BLaER1 (cell line): Measurements from ENCODE around the gene ADGRD1.

Source experiments
- H3K27ac ChIP-seq: shearing (Covaris generic); formaldehyde crosslinking; 2 replicates; pipeline ENCODE4 v1.8.1; 2022
- H3K27me3 ChIP-seq: shearing (Covaris generic); formaldehyde crosslinking; 2 replicates; pipeline ENCODE4 v1.8.1; 2022
- H3K36me3 ChIP-seq: shearing (Covaris generic); formaldehyde crosslinking; 2 replicates; pipeline ENCODE4 v1.8.1; 2022
- H3K4me1 ChIP-seq: shearing (Covaris generic); formaldehyde crosslinking; 2 replicates; pipeline ENCODE4 v1.8.1; 2022
- H3K4me2 ChIP-seq: shearing (Covaris generic); formaldehyde crosslinking; 2 replicates; pipeline ENCODE4 v1.8.1; 2022
- H3K4me3 ChIP-seq: shearing (Covaris generic); formaldehyde crosslinking; 2 replicates; pipeline ENCODE4 v1.8.1; 2022
- H3K9ac ChIP-seq: shearing (Covaris generic); formaldehyde crosslinking; 2 replicates; pipeline ENCODE4 v1.8.1; 2022
- H3K9me3 ChIP-seq: shearing (Covaris generic); formaldehyde crosslinking; 2 replicates; pipeline ENCODE4 v1.8.1; 2022
- H4K20me1 ChIP-seq: shearing (Covaris generic); formaldehyde crosslinking; 2 replicates; pipeline ENCODE4 v1.8.1; 2022
- Cebpa-rat ChIP-seq: shearing (Covaris generic); IDR thresholded peaks from 2 replicates; pipeline ENCODE4 v1.8.1; 2022

Gene ADGRD1

DNA sequence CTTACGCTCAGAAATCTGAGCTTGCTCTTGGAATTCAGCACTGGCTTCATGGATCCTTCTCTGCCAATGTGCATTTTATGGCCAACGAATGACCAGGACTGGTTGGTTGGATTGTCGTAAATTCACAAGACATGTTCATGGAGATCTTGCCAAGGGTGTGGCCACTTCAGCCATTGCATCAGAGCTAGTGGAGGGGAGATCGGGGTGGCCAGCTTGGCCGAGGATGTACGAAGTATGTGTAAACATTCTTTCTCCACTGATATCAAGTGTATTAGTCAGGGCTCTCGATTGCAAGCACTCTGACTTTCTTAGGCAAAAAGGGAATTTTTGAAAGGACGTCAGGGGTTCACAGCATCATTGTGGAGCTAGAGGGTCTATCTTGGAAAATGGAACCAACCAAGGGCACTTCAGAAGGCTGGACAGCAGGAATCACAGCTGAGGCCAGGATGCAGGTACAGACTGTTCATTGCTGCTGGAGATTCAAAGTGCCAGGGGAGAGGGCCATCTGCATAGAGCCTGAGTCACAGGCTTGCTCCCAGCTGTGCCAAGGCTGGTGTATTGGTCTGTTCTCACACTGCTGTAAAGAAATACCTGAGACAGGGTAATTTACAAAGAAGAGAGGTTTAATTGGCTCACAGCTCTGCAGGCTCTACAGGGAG is 32.9 kb upstream of the ADGRD1 start:
- H3K4me1 ChIP-seq, result peaks cover 39% of the 10 kb centered on the region
- no peaks in the 10 kb centered on the region for H3K27me3 ChIP-seq
- H3K9ac ChIP-seq, result no peak overlapping the region

DNA sequence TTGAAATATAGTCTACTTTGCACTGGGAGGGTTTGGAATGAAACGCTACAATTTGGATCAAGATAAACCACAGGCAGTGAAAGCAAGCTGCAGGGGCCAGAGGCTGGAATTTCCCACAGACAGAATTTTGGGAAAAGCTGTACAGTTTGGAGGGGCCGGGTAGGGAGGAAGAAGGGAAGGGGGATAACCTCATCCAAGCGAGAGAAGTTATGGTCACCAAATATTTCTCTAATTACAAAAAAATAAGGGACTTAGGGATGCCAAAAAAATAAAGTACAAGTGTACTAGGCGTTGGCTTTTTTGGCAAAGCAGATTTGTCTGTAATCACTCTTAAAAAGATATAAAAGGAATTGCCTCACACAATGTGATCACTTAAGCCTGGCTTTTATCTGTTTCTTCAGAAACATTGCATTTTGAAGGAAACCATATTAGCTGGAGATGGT is 31.2 kb upstream of the ADGRD1 start:
- peaks cover 7% of the 10 kb centered on the region; the same call in 1 of the 2 replicates for H3K9me3 ChIP-seq
- TF ChIP-seq Cebpa-rat, result no peak
- H3K27me3 ChIP-seq, result no peaks in the 10 kb centered on the region
- peaks cover 25% of the 10 kb centered on the region for H3K4me1 ChIP-seq
- H3K4me3 ChIP-seq, result no peak overlapping the region
- no peaks in the 10 kb centered on the region for H3K36me3 ChIP-seq
- H3K9ac ChIP-seq, result no peak overlapping the region
- H4K20me1 ChIP-seq, result no peaks in the 10 kb centered on the region
- H3K4me2 ChIP-seq, result no peak overlapping the region
- no peak overlapping the region for H3K27ac ChIP-seq

More for the DNA sequence above, 32.9 kb upstream of the ADGRD1 start:
- no peak for TF ChIP-seq Cebpa-rat
- no peaks in the 10 kb centered on the region for H4K20me1 ChIP-seq
- peaks cover 7% of the 10 kb centered on the region; the same call in 1 of the 2 replicates for H3K9me3 ChIP-seq
- no peak overlapping the region for H3K27ac ChIP-seq
- H3K4me3 ChIP-seq, result no peak overlapping the region
- H3K36me3 ChIP-seq, result no peaks in the 10 kb centered on the region
- H3K4me2 ChIP-seq, result no peak overlapping the region

DNA sequence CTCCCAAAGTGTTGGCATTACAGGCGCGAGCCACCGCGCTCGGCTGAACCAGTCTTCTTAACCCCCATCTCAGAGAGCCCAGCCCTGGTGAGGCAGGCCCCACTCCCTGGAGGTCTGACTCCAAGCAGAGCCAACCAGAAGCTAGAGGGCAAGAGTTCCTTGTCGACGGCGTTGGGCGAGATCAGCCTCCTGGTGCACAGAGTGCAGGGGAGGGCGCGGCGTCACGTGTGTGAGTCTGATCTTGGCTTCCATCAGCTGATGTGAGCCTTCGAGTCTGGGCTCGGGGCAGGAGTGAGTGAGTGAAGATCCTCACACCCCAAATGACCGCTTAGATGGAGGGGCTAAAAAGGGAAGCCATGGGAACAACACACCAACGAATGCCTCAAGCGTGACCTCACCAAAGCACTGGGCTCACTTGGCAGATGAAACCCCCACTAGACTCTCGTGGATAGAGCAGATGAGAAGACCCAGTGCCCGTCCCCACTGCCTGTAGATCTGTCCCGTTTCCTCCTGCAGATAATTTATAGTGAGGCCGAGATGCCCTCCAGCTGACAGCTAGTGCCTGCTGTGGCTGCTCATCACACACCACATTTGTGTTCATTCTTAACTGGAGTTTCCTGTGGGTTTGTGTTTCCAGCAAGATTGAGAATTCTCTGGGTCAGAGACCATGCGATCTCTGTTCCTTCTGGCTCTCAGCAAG is 28.6 kb upstream of the ADGRD1 start:
- H3K27ac ChIP-seq, result no peak overlapping the region
- no peaks in the 10 kb centered on the region for H3K36me3 ChIP-seq
- no peaks in the 10 kb centered on the region for H4K20me1 ChIP-seq
- H3K9me3 ChIP-seq, result peaks cover 7% of the 10 kb centered on the region; the same call in 1 of the 2 replicates
- no peak overlapping the region for H3K9ac ChIP-seq
- H3K4me2 ChIP-seq, result peak overlapping the region; percentile 68
- H3K4me1 ChIP-seq, result peaks cover 20% of the 10 kb centered on the region
- no peaks in the 10 kb centered on the region for H3K27me3 ChIP-seq
- no peak for TF ChIP-seq Cebpa-rat
- H3K4me3 ChIP-seq, result no peak overlapping the region

DNA sequence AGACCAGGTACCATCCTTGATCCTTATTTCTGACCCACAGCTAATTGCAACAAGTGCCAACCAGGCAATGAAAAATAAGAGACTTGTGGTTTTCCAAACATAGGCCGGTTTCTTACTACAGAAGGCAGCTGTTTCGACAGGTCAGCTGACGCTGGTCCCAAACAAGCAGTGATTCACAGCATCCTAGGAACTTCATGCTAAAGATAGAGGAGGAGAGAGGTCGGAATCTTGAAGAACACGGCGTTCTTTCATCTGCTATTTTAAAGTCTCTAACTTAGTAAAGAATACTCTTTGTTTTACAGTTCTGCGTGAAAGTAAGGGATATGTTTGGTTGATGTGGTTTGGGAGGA is 28.1 kb upstream of the ADGRD1 start:
- Histone ChIP-seq H3K4me1 (peaks cover 20% of the 10 kb centered on the region), H3K27me3 (no peaks in the 10 kb centered on the region), H3K4me3 (no peak overlapping the region), H3K9ac (no peak overlapping the region), H3K4me2 (peak overlapping the region; percentile 68), H3K9me3 (peaks cover 7% of the 10 kb centered on the region; the same call in 1 of the 2 replicates), H3K27ac (no peak overlapping the region), H4K20me1 (no peaks in the 10 kb centered on the region), H3K36me3 (no peaks in the 10 kb centered on the region)
- TF ChIP-seq Cebpa-rat, result no peak

DNA sequence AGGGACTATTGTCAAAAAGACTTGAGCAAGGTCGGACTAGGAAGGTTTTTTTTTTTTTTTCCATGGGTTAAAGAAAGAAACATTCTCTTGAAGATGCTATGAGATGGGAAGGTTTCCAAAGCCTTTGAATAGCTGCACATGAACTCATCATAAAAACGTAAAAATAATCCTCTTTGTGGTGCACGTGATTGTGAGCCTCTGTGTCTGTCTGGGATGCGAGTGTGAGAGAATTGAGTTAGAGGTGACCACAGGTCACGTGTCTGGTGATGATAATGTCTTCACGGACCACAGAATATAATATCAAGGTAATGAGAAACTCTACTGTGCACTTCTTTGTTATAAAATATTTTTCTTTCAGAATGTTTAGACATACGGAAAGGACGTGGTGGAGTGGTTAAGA is 24.3 kb upstream of the ADGRD1 start:
- peaks cover 31% of the 10 kb centered on the region for H3K4me1 ChIP-seq
- no peaks in the 10 kb centered on the region for H3K9me3 ChIP-seq
- no peak for TF ChIP-seq Cebpa-rat
- H3K9ac ChIP-seq, result no peak overlapping the region
- H3K27ac ChIP-seq, result no peak overlapping the region
- H4K20me1 ChIP-seq, result no peaks in the 10 kb centered on the region
- no peaks in the 10 kb centered on the region for H3K36me3 ChIP-seq
- H3K27me3 ChIP-seq, result no peaks in the 10 kb centered on the region
- no peak overlapping the region for H3K4me2 ChIP-seq
- no peak overlapping the region for H3K4me3 ChIP-seq

DNA sequence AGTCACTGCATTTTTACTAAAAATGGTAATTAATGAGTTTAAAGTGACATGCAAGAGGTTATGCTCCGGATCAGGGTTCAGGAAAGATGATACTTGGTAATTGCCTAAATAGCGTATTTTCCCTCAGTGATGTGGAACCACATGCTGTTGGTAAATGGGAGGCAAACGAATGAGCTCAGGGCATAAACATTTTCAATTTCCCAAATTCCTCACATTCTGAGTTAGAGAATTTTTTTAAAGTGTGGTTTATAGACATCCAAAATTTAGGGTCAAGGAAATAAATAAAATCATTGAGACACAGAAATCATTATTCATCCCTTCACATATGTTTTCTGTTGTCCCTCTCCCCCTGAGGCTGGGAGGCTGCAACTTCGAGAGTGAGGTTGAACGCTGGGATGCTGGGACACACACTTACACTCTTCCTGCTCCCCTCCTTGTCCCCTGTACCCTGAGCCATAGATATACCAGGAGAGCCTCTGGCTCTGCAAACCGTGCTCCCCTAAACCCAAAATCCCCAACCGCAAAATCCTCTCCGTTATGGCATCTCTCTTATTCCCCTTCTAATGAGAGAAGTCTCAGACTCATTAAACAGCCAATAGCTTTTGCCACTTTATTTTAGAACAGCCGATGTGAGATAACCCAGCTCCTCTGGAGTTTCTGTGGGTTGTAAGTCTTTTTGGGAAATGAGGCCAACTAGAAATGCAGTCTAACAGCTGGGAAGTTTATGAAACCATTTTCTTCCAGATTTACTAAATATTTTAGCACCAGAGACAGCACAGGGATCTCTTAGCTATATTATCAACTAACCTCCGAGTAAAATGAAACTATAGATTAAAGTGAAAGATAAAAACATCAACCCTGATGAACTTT is 21.4 kb upstream of the ADGRD1 start:
- Histone ChIP-seq H3K4me2 (0 out of 2 replicates have a peak overlapping the region, but pooled peaks have one; percentile 6), H3K9ac (no peak overlapping the region), H3K36me3 (no peaks in the 10 kb centered on the region), H3K4me3 (no peak overlapping the region), H4K20me1 (no peaks in the 10 kb centered on the region), H3K4me1 (peaks cover 15% of the 10 kb centered on the region), H3K27me3 (no peaks in the 10 kb centered on the region), H3K9me3 (no peaks in the 10 kb centered on the region), H3K27ac (no peak overlapping the region)
- no peak for TF ChIP-seq Cebpa-rat

DNA sequence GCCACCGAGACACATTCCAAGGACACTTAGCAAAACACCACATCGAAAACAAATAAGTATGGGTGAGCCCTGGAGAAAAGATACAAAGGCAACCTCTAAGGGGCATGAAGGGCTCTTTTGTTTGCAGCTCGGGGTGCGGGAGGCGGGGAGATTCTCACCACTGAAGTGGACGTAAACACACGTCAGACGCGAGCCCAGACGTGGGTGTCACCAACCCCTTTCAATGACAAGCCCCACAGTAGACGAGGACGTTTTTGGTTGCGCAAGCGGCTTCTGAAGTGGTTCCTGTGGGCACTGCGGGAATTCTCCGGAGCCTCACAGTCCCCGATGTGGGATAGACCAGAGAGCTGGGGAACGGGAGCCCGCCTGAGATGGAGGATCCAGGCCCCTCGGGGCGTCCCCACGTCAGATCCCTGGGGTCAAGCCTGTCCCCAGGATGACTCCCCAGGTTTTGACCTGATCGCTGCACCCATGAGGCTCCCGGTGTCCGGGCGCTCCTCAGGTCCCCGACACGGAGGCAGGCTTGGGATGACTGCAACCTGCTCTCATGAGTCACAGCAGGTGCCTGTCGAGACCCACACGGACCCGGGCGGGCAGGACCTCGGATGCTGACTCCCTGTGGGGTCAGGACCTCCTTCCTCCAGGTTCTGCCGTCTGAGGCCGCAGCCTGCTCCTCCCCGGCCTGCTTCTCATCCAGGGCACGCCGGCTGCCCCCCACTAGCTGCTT is 20.3 kb upstream of the ADGRD1 start:
- peaks cover 15% of the 10 kb centered on the region for H3K4me1 ChIP-seq
- H3K27me3 ChIP-seq, result no peaks in the 10 kb centered on the region
- H3K27ac ChIP-seq, result no peak overlapping the region
- H3K4me2 ChIP-seq, result peak overlapping the region; percentile 6
- no peaks in the 10 kb centered on the region for H3K36me3 ChIP-seq
- no peak overlapping the region for H3K9ac ChIP-seq
- no peaks in the 10 kb centered on the region for H4K20me1 ChIP-seq
- no peaks in the 10 kb centered on the region for H3K9me3 ChIP-seq
- TF ChIP-seq Cebpa-rat, result no peak
- H3K4me3 ChIP-seq, result no peak overlapping the region

DNA sequence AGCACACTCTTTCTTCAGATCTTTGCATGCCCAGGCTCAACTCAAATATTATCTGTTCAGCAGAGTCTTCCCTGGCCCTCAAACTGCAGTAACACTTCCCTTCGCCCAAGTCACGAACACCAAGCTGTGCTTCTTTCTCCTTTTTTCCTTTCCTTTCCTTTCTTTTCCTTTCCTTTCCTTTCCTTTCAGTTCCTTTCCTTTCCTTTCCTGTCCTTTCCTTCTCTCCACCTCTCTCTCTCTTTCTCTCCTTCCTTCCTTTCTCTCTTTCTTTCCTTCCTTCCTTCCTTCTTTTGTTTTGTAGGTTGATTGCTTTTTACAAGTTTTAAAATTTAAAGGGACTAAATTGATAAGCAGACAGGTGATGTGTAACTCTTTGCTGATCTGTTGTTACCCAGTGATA is 19.0 kb upstream of the ADGRD1 start:
- TF ChIP-seq Cebpa-rat, result no peak
- Histone ChIP-seq H3K4me3 (no peak overlapping the region), H3K4me1 (peaks cover 10% of the 10 kb centered on the region), H3K9me3 (peaks cover 5% of the 10 kb centered on the region), H3K36me3 (no peaks in the 10 kb centered on the region), H3K9ac (no peak overlapping the region), H3K4me2 (no peak overlapping the region), H4K20me1 (no peaks in the 10 kb centered on the region), H3K27me3 (no peaks in the 10 kb centered on the region), H3K27ac (no peak overlapping the region)

DNA sequence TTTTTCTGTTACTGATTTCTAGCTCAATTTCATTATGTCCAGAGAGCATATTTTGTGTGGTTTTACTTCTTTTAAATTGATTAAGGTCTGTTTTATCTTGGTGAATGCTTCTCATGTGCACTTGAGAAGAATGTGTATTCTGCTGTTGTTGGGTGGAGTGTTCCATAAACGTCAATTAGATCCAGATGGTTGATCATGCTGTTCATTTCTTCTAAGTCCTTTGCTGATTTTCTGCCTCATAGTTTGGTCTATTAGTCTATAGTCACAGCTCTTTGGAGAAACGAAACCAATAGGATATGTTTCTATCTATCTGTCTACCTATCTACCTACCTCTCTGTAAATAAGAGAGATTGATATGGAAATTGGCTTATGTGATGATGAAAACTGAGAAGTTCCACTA is 17.1 kb upstream of the ADGRD1 start:
- no peaks in the 10 kb centered on the region for H3K27me3 ChIP-seq
- H3K4me1 ChIP-seq, result peaks cover 10% of the 10 kb centered on the region
- H3K9ac ChIP-seq, result no peak overlapping the region
- no peaks in the 10 kb centered on the region for H3K36me3 ChIP-seq
- no peak overlapping the region for H3K27ac ChIP-seq
- H3K4me2 ChIP-seq, result no peak overlapping the region
- no peaks in the 10 kb centered on the region for H4K20me1 ChIP-seq
- no peak overlapping the region for H3K4me3 ChIP-seq
- peaks cover 21% of the 10 kb centered on the region for H3K9me3 ChIP-seq
- TF ChIP-seq Cebpa-rat, result no peak
